ENCODE measurements around the gene KRTAP10-7.
A peak's percentile ranks its signal among the peaks of the same experiment; 100 is the strongest.
"Not testable (repeated sequence)": the region's sequence is repeated elsewhere in the genome, so short reads cannot be mapped to it uniquely, and the experiment has no call there.

The KRTAP10-7 gene

GRCh38 chr21:44637018-44637850 lies 36.8 kb downstream of the KRTAP10-7 start, which contains the start of gene KRTAP10-10:
Gene KRTAP10-10, plus strand, starts transcription at chr21:44637356. Its CDS starts 62 bp downstream, at chr21:44637418.
- DNase-seq = peak in 2 of 3 experiments; percentile 57 to 84

- DNase-seq = peak in 1 of 3 experiments; percentile 59
These were observed 37.5 kb downstream of the KRTAP10-7 start for GRCh38 chr21:44637851-44638348.

- DNase-seq = not testable (repeated sequence)
These were observed 38.3 kb downstream of the KRTAP10-7 start for GRCh38 chr21:44638506-44639330.

- no peak for DNase-seq
These were observed 38.9 kb downstream of the KRTAP10-7 start for GRCh38 chr21:44639331-44639655.

GRCh38 chr21:44640761-44641160 lies 40.4 kb downstream of the KRTAP10-7 start:
- no peak for DNase-seq

GRCh38 chr21:44643741-44644310 lies 43.4 kb downstream of the KRTAP10-7 start:
- peak in 1 of 3 experiments; percentile 16 for DNase-seq

GRCh38 chr21:44644878-44645277 lies 44.5 kb downstream of the KRTAP10-7 start:
- no peak for DNase-seq

- DNase-seq = peak in 2 of 3 experiments; percentile 39 to 55
These were observed 46.2 kb downstream of the KRTAP10-7 start, which contains the start of gene KRTAP10-11 for GRCh38 chr21:44646366-44647221. Gene KRTAP10-11, plus strand, starts transcription at chr21:44646414. Its CDS starts 45 bp downstream, at chr21:44646459.

- peak in 2 of 3 experiments; percentile 69 to 87 for DNase-seq
These were observed 46.8 kb downstream of the KRTAP10-7 start for GRCh38 chr21:44647222-44647552.

GRCh38 chr21:44648557-44649311 lies 48.3 kb downstream of the KRTAP10-7 start:
- DNase-seq = no peak

- no peak for DNase-seq
These were observed 49.2 kb downstream of the KRTAP10-7 start for GRCh38 chr21:44649521-44650100.

GRCh38 chr21:44650265-44650972 lies 50.0 kb downstream of the KRTAP10-7 start:
- DNase-seq = no peak

- no peak for DNase-seq
These were observed 50.7 kb downstream of the KRTAP10-7 start for GRCh38 chr21:44650973-44651675.

Measured in NCI-H1417 (cell line).